Measurements from ENCODE around the gene RAB40C. TPM values are rescaled to one million over a fixed set of nuclear protein-coding genes. Genes with fewer than 3 reads are reported as not detected.

The RAB40C gene
- total RNA-seq, 1 donor from 2014 or later = 6.0 TPM

DNA sequence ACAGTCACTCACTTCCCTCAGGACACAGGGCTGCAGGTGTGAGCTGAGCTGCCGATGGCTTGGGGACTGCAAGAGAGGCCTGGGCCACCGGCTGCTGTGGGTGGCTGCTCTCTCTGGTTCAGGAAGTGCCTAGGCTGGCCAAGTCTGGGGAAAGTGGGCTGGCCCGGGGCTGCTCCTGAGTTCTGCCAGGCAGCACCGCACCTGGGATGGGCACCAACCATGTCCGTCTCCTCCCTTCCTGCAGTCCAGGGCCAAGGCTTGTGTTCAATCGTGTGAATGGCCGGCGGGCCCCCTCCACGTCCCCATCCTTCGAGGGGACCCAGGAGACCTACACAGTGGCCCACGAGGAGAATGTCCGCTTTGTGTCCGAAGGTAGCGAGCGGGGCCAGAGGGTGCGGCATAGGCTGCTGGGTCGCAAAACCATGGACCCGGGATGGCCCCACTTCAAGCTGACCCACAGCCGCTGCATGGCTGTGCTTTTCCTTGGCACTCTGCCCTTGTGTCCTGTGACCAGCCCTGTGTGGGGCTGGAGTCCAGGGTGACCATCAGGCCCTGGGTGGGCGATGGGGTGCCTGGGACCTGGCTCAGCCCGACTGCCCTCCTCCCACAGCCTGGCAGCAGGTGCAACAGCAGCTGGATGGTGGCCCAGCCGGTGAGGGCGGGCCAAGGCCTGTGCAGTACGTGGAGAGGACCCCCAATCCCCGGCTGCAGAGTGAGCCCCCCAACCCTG is 57.5 kb downstream of the RAB40C start:
- H3K27ac ChIP-seq = no peak overlapping the region
- H3K4me1 ChIP-seq = peaks cover 5% of the 10 kb centered on the region
- H3K4me3 ChIP-seq = no peak overlapping the region
- TF ChIP-seq EZH2phosphoT487 (IDR thresholded peaks at IDR 0.05) (no peak), EZH2 (IDR thresholded peaks at IDR 0.05) (no peak)
- TF ChIP-seq, protein P1, sequence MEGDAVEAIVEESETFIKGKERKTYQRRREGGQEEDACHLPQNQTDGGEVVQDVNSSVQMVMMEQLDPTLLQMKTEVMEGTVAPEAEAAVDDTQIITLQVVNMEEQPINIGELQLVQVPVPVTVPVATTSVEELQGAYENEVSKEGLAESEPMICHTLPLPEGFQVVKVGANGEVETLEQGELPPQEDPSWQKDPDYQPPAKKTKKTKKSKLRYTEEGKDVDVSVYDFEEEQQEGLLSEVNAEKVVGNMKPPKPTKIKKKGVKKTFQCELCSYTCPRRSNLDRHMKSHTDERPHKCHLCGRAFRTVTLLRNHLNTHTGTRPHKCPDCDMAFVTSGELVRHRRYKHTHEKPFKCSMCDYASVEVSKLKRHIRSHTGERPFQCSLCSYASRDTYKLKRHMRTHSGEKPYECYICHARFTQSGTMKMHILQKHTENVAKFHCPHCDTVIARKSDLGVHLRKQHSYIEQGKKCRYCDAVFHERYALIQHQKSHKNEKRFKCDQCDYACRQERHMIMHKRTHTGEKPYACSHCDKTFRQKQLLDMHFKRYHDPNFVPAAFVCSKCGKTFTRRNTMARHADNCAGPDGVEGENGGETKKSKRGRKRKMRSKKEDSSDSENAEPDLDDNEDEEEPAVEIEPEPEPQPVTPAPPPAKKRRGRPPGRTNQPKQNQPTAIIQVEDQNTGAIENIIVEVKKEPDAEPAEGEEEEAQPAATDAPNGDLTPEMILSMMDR (IDR thresholded peaks at IDR 0.05) = no peak
- no peak for DNase-seq (ENCODE audit: low spot score)
- peaks cover 14% of the 10 kb centered on the region for H3F3A ChIP-seq (ENCODE audit: low read depth)
- Mint-ChIP-seq H3K27ac (no peak overlapping the region), H3K4me3 (peak overlapping the region; percentile 46), H3K9me3 (no peaks in the 10 kb centered on the region), H3K27me3 (ENCODE audit: insufficient read depth, low read depth) (no peaks in the 10 kb centered on the region), H3K36me3 (no peaks in the 10 kb centered on the region), H3K4me1 (peaks cover 9% of the 10 kb centered on the region)
- H3K27me3 ChIP-seq = peaks cover 20% of the 10 kb centered on the region
- H3K9me3 ChIP-seq (ENCODE audit: low read depth) = no peaks in the 10 kb centered on the region
- peaks cover 16% of the 10 kb centered on the region for H4K20me1 ChIP-seq (ENCODE audit: low read depth)
- H3K4me2 ChIP-seq = no peak overlapping the region
- no peak overlapping the region for H3K9ac ChIP-seq
- H3K36me3 ChIP-seq = no peaks in the 10 kb centered on the region
- H3K79me2 ChIP-seq (ENCODE audit: low read depth) = no peaks in the 10 kb centered on the region
- no peak overlapping the region for H2AFZ ChIP-seq (replicated peaks)

DNA sequence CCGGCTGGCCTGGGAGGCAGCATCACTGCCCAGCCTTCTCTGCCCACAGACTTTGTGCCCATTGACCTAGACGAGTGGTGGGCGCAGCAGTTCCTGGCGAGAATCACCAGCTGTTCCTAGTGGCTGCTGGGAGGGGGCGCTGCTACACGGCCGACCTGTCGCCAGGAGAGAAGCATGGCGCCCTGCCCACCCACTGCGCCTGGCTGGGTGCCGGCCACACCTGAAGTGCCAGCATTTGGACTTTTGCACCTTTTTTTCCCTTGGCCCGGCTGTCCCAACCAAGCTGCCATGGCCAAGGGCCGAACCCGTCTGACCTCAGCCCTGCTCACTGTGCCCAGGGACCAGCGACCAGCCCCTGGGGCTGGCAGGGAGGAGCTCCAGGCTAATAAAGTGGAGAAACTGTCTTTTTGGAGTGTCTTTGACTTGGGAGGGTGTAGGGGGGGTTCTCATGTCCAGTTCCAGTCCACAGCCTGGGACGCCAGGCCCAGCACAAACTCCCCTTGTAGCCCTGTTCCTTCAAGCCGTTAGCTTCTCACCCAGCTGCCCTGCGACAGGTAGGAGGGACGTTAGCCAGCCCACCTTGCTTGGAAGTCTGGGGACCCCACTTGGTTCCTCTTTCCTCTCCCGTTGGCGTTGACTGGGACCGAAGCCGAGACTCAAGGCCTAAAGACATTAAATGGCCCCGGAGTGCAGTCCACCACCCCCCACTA is 58.4 kb downstream of the RAB40C start:
- Mint-ChIP-seq H3K9me3 (no peaks in the 10 kb centered on the region), H3K27ac (no peak overlapping the region), H3K4me1 (peaks cover 6% of the 10 kb centered on the region), H3K4me3 (peak overlapping the region; percentile 84), H3K36me3 (no peaks in the 10 kb centered on the region), H3K27me3 (ENCODE audit: insufficient read depth, low read depth) (no peaks in the 10 kb centered on the region)
- Histone ChIP-seq H3K4me2 (peak overlapping the region; percentile 92), H3K4me3 (peak overlapping the region; percentile 81), H4K20me1 (ENCODE audit: low read depth) (peaks cover 9% of the 10 kb centered on the region), H3F3A (ENCODE audit: low read depth) (peaks cover 9% of the 10 kb centered on the region), H3K4me1 (peaks cover 5% of the 10 kb centered on the region), H3K27me3 (peaks cover 11% of the 10 kb centered on the region), H3K9me3 (ENCODE audit: low read depth) (no peaks in the 10 kb centered on the region), H3K9ac (peak overlapping the region; percentile 38), H3K79me2 (ENCODE audit: low read depth) (no peaks in the 10 kb centered on the region), H3K36me3 (no peaks in the 10 kb centered on the region), H3K27ac (no peak overlapping the region), H2AFZ (replicated peaks) (no peak overlapping the region)
- TF ChIP-seq EZH2phosphoT487 (IDR thresholded peaks at IDR 0.05) = no peak
- TF ChIP-seq, protein P1 (IDR thresholded peaks at IDR 0.05) = peak; percentile 61
- peak; percentile 62 for DNase-seq (ENCODE audit: low spot score)

DNA sequence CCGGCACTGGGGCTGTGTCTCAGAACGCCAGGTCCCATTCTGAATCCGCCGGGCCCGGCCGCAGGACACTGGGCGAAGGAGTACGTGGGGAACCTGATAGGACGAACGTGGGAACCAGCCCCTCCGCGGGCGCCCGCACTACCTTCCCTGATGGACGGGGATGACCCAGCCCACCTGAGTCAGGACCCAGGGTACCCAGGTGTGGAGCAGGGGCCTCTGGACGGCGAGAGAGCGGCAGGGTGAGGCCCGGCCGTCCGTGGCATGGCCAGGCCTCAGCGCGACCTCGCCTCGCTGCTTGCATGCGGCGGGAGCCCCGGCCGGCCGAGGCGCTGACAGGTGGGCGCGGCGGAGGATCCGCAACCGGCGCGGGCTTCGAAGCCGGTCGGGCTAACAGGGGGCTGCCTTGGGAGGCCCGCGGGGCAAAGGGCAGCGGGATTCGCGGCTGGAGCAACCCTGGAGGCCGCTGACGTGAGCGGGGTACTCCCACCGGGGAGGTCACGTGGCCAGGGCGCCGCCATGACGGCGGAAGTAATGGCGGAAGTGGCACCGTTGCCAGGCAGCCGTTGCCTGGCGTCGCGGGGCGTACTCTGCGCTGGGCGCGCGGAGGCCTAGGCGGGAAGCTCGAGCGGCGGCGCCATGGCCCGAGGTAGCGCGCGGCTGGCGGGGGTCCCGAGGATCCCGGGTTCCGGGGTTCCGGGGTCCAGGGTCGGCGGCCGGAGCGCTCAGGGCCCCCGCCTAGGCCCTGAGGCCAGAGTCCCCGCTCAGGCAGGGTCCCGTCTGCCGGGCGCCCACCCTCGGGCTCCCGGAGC is 59.1 kb downstream of the RAB40C start, which contains the start of gene WDR90:
TSS of gene WDR90 (plus strand) at position 585 of the 809 bp plus-strand sequence. CDS start at position 637, 52 bp downstream.
- peaks cover 8% of the 10 kb centered on the region for H4K20me1 ChIP-seq (ENCODE audit: low read depth)
- H3K4me3 ChIP-seq = peak within 1 kb of the TSS; percentile 81
- H3K27me3 Mint-ChIP-seq (ENCODE audit: insufficient read depth, low read depth) = no peaks in the 10 kb centered on the region
- H3K4me2 ChIP-seq = peak within 1 kb of the TSS; percentile 92
- TF ChIP-seq, protein P1 (IDR thresholded peaks at IDR 0.05) = no peak
- TF ChIP-seq EZH2phosphoT487 (IDR thresholded peaks at IDR 0.05) (no peak), EZH2 (IDR thresholded peaks at IDR 0.05) (no peak)
- H3K4me1 Mint-ChIP-seq = peaks cover 6% of the 10 kb centered on the region
- DNase-seq (ENCODE audit: low spot score) = peak; percentile 96
- peak within 1 kb of the TSS; percentile 48 for H3K9ac ChIP-seq
- H3K79me2 ChIP-seq (ENCODE audit: low read depth) = no peaks in the 10 kb centered on the region
- H3K4me3 Mint-ChIP-seq = peak within 1 kb of the TSS; percentile 84
- no peaks in the 10 kb centered on the region for H3K9me3 ChIP-seq (ENCODE audit: low read depth)
- peaks cover 4% of the 10 kb centered on the region for H3K27me3 ChIP-seq
- peak within 1 kb of the TSS; percentile 16 for H2AFZ ChIP-seq (replicated peaks)
- H3K27ac ChIP-seq = no peak within 1 kb of the TSS
- H3K36me3 ChIP-seq = no peaks in the 10 kb centered on the region
- peaks cover 9% of the 10 kb centered on the region for H3F3A ChIP-seq (ENCODE audit: low read depth)
- no peaks in the 10 kb centered on the region for H3K9me3 Mint-ChIP-seq
- H3K4me1 ChIP-seq = peaks cover 5% of the 10 kb centered on the region
- H3K27ac Mint-ChIP-seq = no peak within 1 kb of the TSS
- H3K36me3 Mint-ChIP-seq = no peaks in the 10 kb centered on the region

All from neural progenitor cell (in vitro differentiated cells).